GM23338 (cell line): ENCODE results near the gene CBX8. TPM values are rescaled to one million over a fixed set of nuclear protein-coding genes. Genes with fewer than 3 reads are reported as not detected.

ENCODE experiments used
- ATAC-seq: fragments of 200-7000 bp; cut with Tn5 transposase; 3 replicates; pipeline ENCODE4 v1.9.1; 2020
- DNase-seq: peaks from one replicate; pipeline ENCODE4 v3.0.0-alpha.2; 2015; ENCODE audit warnings: low spot score
- H2AFZ ChIP-seq: fragments of 200-600 bp; sonication (generic); 2 replicates; pipeline ENCODE4 v1.8.0; 2016; ENCODE audit warnings: antibody characterized with exemption, mild to moderate bottlenecking, moderate library complexity
- H3F3A ChIP-seq: fragments of 200-600 bp; sonication (generic); replicated peaks from 2 replicates; pipeline ENCODE4 v1.8.0; 2017; ENCODE audit warnings: antibody characterized with exemption, mixed run types, low read depth
- H3K27ac ChIP-seq: fragments of 200-600 bp; sonication (generic); 2 replicates; pipeline ENCODE4 v1.6.1; 2016; ENCODE audit warnings: low read depth
- H3K27me3 ChIP-seq: fragments of 200-600 bp; sonication (generic); 2 replicates; pipeline ENCODE4 v1.8.0; 2016; ENCODE audit warnings: mild to moderate bottlenecking, mixed run types, moderate library complexity; ENCODE audit not compliant: insufficient read depth
- H3K36me3 ChIP-seq: fragments of 200-600 bp; sonication (generic); 2 replicates; pipeline ENCODE4 v1.8.0; 2016; ENCODE audit warnings: mild to moderate bottlenecking; ENCODE audit not compliant: insufficient read depth
- H3K4me1 ChIP-seq: fragments of 200-600 bp; sonication (generic); 2 replicates; pipeline ENCODE4 v1.8.0; 2016; ENCODE audit warnings: mild to moderate bottlenecking, moderate library complexity; ENCODE audit not compliant: insufficient read depth
- H3K4me2 ChIP-seq: fragments of 200-600 bp; sonication (generic); 2 replicates; pipeline ENCODE4 v1.7.1; 2017; ENCODE audit warnings: mixed run types
- H3K4me3 ChIP-seq: fragments of 200-600 bp; sonication (generic); 2 replicates; pipeline ENCODE4 v1.6.1; 2016; ENCODE audit warnings: mixed run types
- H3K79me2 ChIP-seq: fragments of 200-600 bp; sonication (generic); replicated peaks from 2 replicates; pipeline ENCODE4 v1.8.0; 2017; ENCODE audit warnings: mild to moderate bottlenecking; ENCODE audit not compliant: insufficient read depth
- H3K9me2 ChIP-seq: fragments of 200-600 bp; sonication (generic); 2 replicates; pipeline ENCODE4 v1.8.0; 2017; ENCODE audit not compliant: insufficient read depth
- H4K20me1 ChIP-seq: fragments of 200-600 bp; sonication (generic); replicated peaks from 2 replicates; pipeline ENCODE4 v1.8.0; 2017; ENCODE audit warnings: mild to moderate bottlenecking; ENCODE audit not compliant: insufficient read depth
- H3K27ac Mint-ChIP-seq: 2 replicates; pipeline ENCODE4 v1.8.0; 2020; ENCODE audit warnings: inconsistent platforms, mild to moderate bottlenecking, moderate library complexity, mixed read lengths
- H3K27me3 Mint-ChIP-seq: 3 replicates; pipeline ENCODE4 v1.8.0; 2022; ENCODE audit warnings: low read depth, mild to moderate bottlenecking, moderate library complexity, mixed read lengths, inconsistent platforms; ENCODE audit not compliant: insufficient read depth, poor library complexity
- H3K36me3 Mint-ChIP-seq: 3 replicates; pipeline ENCODE4 v1.8.0; 2021; ENCODE audit warnings: low read depth, mild to moderate bottlenecking, inconsistent platforms, moderate library complexity, mixed read lengths
- H3K4me1 Mint-ChIP-seq: 3 replicates; pipeline ENCODE4 v1.8.0; 2020; ENCODE audit warnings: mild to moderate bottlenecking, inconsistent platforms, mixed read lengths
- H3K4me3 Mint-ChIP-seq: 3 replicates; pipeline ENCODE4 v1.8.0; 2021; ENCODE audit warnings: moderate library complexity, mild to moderate bottlenecking, inconsistent platforms, mixed read lengths
- H3K9me3 Mint-ChIP-seq: 3 replicates; pipeline ENCODE4 v1.8.0; 2020; ENCODE audit warnings: moderate library complexity, mild to moderate bottlenecking, inconsistent platforms, mixed read lengths
- CREB1 ChIP-seq: fragments of 250-450 bp; sonication (Bioruptor Pico); IDR thresholded peaks from 2 replicates; pipeline ENCODE4 v1.5.0; 2020; ENCODE audit warnings: low read depth, mild to moderate bottlenecking, moderate library complexity
- CTCF ChIP-seq, 2 experiments: fragments of 200-600 bp in 1 of 2; sonication (generic) in 1 of 2; conservative IDR thresholded peaks; 2 replicates each; pipeline versions ENCODE4 v1.5.1 to v1.6.1; 2016 to 2017; ENCODE audit warnings: antibody characterized with exemption in 2 of 2, low read depth in 2 of 2, mild to moderate bottlenecking in 2 of 2, moderate library complexity in 1 of 2
- ETS1 ChIP-seq: IDR thresholded peaks from 2 replicates; pipeline ENCODE4 v1.6.1; 2016; ENCODE audit warnings: antibody characterized with exemption
- EZH2 ChIP-seq: fragments of 200-600 bp; sonication (generic); IDR thresholded peaks from one replicate; pipeline ENCODE4 v1.8.0; 2017; ENCODE audit warnings: antibody characterized with exemption, mild to moderate bottlenecking, low read depth; ENCODE audit not compliant: unreplicated experiment
- EZH2phosphoT487 ChIP-seq: fragments of 200-600 bp; sonication (generic); IDR thresholded peaks from one replicate; pipeline ENCODE4 v1.8.1; 2018; ENCODE audit warnings: antibody characterized with exemption; ENCODE audit not compliant: unreplicated experiment
- JUNB ChIP-seq: IDR thresholded peaks from one replicate; pipeline ENCODE4 v1.6.1; 2016; ENCODE audit warnings: antibody characterized with exemption; ENCODE audit not compliant: unreplicated experiment
- POLR2AphosphoS5 ChIP-seq: IDR thresholded peaks from 2 replicates; pipeline ENCODE4 v1.6.1; 2016; ENCODE audit warnings: antibody characterized with exemption, low read depth
- REST ChIP-seq: IDR thresholded peaks from one replicate; pipeline ENCODE4 v1.6.1; 2018; ENCODE audit warnings: antibody characterized with exemption; ENCODE audit not compliant: unreplicated experiment
- STAT1 ChIP-seq: IDR thresholded peaks from one replicate; pipeline ENCODE4 v1.6.1; 2016; ENCODE audit warnings: antibody characterized with exemption; ENCODE audit not compliant: unreplicated experiment
- ZNF331 ChIP-seq: fragments of 250-450 bp; sonication (Bioruptor Pico); IDR thresholded peaks from 2 replicates; pipeline ENCODE4 v1.5.0; 2020; ENCODE audit warnings: low read depth, mild to moderate bottlenecking, moderate library complexity
- polyA plus RNA-seq: library from polyadenylated mRNA; unstranded; fragments of >200 nt; fragmentation: Nextera tagmentation; extraction: Ambion mirVana; gene quantifications from 2 replicates; pipeline ENCODE4 v1.2.1, GENCODE V29; 2016
- total RNA-seq: library from RNA; depleted of rRNA; stranded (reverse); fragments of >200 nt; shearing (Covaris generic); gene quantifications from 2 replicates; pipeline ENCODE4 v1.2.3, GENCODE V29; 2014

The CBX8 gene
- total and polyA plus RNA-seq, 2 experiments from 2014 or later, result 1.0 to 1.3 TPM

GRCh38 chr17:79830763-79831264 lies 33.9 kb upstream of the CBX8 start (continued):
- no peak for TF ChIP-seq CREB1
- no peak for TF ChIP-seq JUNB
- TF ChIP-seq CTCF (conservative IDR thresholded peaks at IDR 0.05; ENCODE audit: low read depth in 2 of 2), result no peak
- no peak for TF ChIP-seq REST
- no peak for TF ChIP-seq ZNF331
- TF ChIP-seq ETS1, result no peak
- TF ChIP-seq EZH2, result no peak
- TF ChIP-seq POLR2AphosphoS5, result no peak
- TF ChIP-seq EZH2phosphoT487, result no peak

- H3K4me1 Mint-ChIP-seq, result peaks cover 38% of the 10 kb centered on the region
These were observed 33.4 kb upstream of the CBX8 start for GRCh38 chr17:79830303-79830702.

More at GRCh38 chr17:79830303-79830702, 33.4 kb upstream of the CBX8 start:
- H2AFZ ChIP-seq, result no peak overlapping the region
- no peak overlapping the region for H3K27ac ChIP-seq
- H3K27me3 Mint-ChIP-seq, result peaks cover 94% of the 10 kb centered on the region
- H3F3A ChIP-seq, result peaks cover 24% of the 10 kb centered on the region; the same call in 1 of the 2 replicates
- peaks cover 4% of the 10 kb centered on the region; the same call in 2 of the 3 replicates for H3K36me3 Mint-ChIP-seq
- H3K36me3 ChIP-seq, result no peaks in the 10 kb centered on the region
- H3K27ac Mint-ChIP-seq, result no peak overlapping the region
- H3K4me2 ChIP-seq, result peak overlapping the region; percentile 55
- H4K20me1 ChIP-seq, result no peaks in the 10 kb centered on the region; the same call in 1 of the 2 replicates
- ATAC-seq, result peak; percentile 2; the same call in 2 of the 3 replicates
- TF ChIP-seq EZH2 (peak; percentile 32), STAT1 (no peak)
- no peak overlapping the region for H3K4me3 Mint-ChIP-seq
- peaks cover 34% of the 10 kb centered on the region for H3K4me1 ChIP-seq
- no peaks in the 10 kb centered on the region for H3K9me2 ChIP-seq
- no peaks in the 10 kb centered on the region for H3K79me2 ChIP-seq
- no peak overlapping the region for H3K4me3 ChIP-seq
- no peaks in the 10 kb centered on the region for H3K9me3 Mint-ChIP-seq
- DNase-seq, result peak; percentile 58
- peaks cover 98% of the 10 kb centered on the region for H3K27me3 ChIP-seq
